ENCODE measurements around the gene SH3PXD2A. TPM values are rescaled to one million over a fixed set of nuclear protein-coding genes. Genes with fewer than 3 reads are reported as not detected.
A peak's percentile ranks its signal among the peaks of the same experiment; 100 is the strongest.

Gene SH3PXD2A
- total RNA-seq, 1 experiment from 2014 or later: 4.5 TPM

DNA sequence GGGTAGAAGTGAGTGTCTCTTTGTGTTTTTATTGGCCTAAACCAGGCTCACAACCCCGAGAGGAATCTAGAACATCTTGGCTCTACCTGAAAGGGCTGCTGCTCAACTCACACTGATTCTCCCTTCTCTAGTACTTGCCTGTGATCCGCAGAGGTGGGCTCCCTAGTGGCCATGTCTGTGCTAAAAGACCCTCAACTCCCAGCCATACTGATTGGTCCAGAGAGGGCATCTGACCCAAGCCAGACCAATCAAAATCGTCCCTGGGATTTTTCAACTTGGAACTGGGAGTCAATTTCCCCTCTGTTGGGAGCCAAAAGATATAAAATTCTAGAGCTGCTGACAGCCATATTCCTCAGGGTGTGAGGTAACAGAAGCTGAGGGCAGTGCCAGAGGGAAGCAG, 55.3 kb downstream of the SH3PXD2A start:
- no peaks in the 10 kb centered on the region for H3K23me2 ChIP-seq (ENCODE audit: insufficient read length, low read depth, low read length, poor library complexity, severe bottlenecking)
- H3K4ac ChIP-seq (ENCODE audit: low read depth, low read length): no peak overlapping the region
- peaks cover 2% of the 10 kb centered on the region; the same call in 1 of the 2 replicates for H3K4me1 ChIP-seq (ENCODE audit: insufficient read depth, low read length)
- H3K27me3 ChIP-seq (ENCODE audit: insufficient read depth, low read length): no peaks in the 10 kb centered on the region
- no peaks in the 10 kb centered on the region for H3K9me3 ChIP-seq (ENCODE audit: control insufficient read depth, low read depth, low read length)
- 0 out of 7 replicates have a peak overlapping the region, but pooled peaks of 1 of the 3 experiments have one; percentile 69 for H3K27ac Mint-ChIP-seq
- WGBS (ENCODE audit: extremely low coverage, insufficient read length, low lambda C conversion rate): no CpG with 5 or more reads among the region's 3 CpGs
- no peak overlapping the region for H2BK15ac ChIP-seq (ENCODE audit: low read depth, low read length)
- H3K23ac ChIP-seq (ENCODE audit: insufficient read length, low read depth, low read length): no peak overlapping the region
- H2AFZ ChIP-seq (ENCODE audit: low read length): no peak overlapping the region
- H4K5ac ChIP-seq (ENCODE audit: insufficient read length, low read depth, low read length): no peak overlapping the region
- no peak overlapping the region for H3K14ac ChIP-seq (ENCODE audit: insufficient read depth, low read length)
- H4K91ac ChIP-seq (ENCODE audit: insufficient read length, low read depth, low read length): no peak overlapping the region
- no peak overlapping the region for H3K4me2 ChIP-seq (ENCODE audit: insufficient read depth, insufficient read length, low read length)
- no peak overlapping the region for H3K18ac ChIP-seq (ENCODE audit: insufficient read length, low read depth, low read length)
- H3K79me2 ChIP-seq (ENCODE audit: insufficient read depth, low read length): no peaks in the 10 kb centered on the region
- no peak overlapping the region for H3K9ac ChIP-seq (ENCODE audit: extremely low read depth, insufficient read length, low read length)
- H3K4me1 Mint-ChIP-seq: peaks cover 28 to 37% of the 10 kb centered on the region in 2 experiments
- H4K8ac ChIP-seq (replicated peaks; ENCODE audit: insufficient read length, low read depth, low read length): no peak overlapping the region
- H2BK120ac ChIP-seq (ENCODE audit: low read depth, low read length, poor library complexity, severe bottlenecking): no peak overlapping the region
- H2BK12ac ChIP-seq (ENCODE audit: insufficient read length, low read depth, low read length): no peak overlapping the region
- H2BK5ac ChIP-seq (ENCODE audit: insufficient read length, low read length): no peak overlapping the region
- H3K9me3 Mint-ChIP-seq: no peaks in the 10 kb centered on the region
- H2AK5ac ChIP-seq (ENCODE audit: insufficient read length, low read length): no peak overlapping the region
- TF ChIP-seq, protein P1, sequence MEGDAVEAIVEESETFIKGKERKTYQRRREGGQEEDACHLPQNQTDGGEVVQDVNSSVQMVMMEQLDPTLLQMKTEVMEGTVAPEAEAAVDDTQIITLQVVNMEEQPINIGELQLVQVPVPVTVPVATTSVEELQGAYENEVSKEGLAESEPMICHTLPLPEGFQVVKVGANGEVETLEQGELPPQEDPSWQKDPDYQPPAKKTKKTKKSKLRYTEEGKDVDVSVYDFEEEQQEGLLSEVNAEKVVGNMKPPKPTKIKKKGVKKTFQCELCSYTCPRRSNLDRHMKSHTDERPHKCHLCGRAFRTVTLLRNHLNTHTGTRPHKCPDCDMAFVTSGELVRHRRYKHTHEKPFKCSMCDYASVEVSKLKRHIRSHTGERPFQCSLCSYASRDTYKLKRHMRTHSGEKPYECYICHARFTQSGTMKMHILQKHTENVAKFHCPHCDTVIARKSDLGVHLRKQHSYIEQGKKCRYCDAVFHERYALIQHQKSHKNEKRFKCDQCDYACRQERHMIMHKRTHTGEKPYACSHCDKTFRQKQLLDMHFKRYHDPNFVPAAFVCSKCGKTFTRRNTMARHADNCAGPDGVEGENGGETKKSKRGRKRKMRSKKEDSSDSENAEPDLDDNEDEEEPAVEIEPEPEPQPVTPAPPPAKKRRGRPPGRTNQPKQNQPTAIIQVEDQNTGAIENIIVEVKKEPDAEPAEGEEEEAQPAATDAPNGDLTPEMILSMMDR (conservative IDR thresholded peaks at IDR 0.05): no peak
- peaks cover 0 to 7% (median 4%) of the 10 kb centered on the region in 3 experiments; a peak in 3 of 7 replicates for H3K36me3 Mint-ChIP-seq (ENCODE audit: insufficient read depth in 1 of 3, low read depth in 3 of 3)
- H3K27me3 Mint-ChIP-seq (ENCODE audit: low read depth): no peaks in the 10 kb centered on the region; the same call in 1 of the 2 replicates
- H3T11ph ChIP-seq (ENCODE audit: low read length): no peak overlapping the region
- no peak overlapping the region for H3K27ac ChIP-seq (ENCODE audit: insufficient read length, low read depth, low read length)
- no peak overlapping the region for H2BK20ac ChIP-seq (ENCODE audit: low read depth, low read length, poor library complexity, severe bottlenecking)
- no peaks in the 10 kb centered on the region for H3K79me1 ChIP-seq (ENCODE audit: insufficient read depth, low read depth, low read length, poor library complexity, severe bottlenecking)
- H3K4me3 Mint-ChIP-seq: no peak overlapping the region
- no peaks in the 10 kb centered on the region for H4K20me1 ChIP-seq (ENCODE audit: control insufficient read depth, insufficient read depth, insufficient read length)
- no peak for DNase-seq
- no peak overlapping the region for H3K56ac ChIP-seq (ENCODE audit: insufficient read length, low read depth, low read length)

All from H9 (cell line).